SK-N-SH treated with all-trans-retinoic acid at 6 μM for 48 hours (cell line): ENCODE results near the gene PTRH1.

Source experiments
- BACH2 ChIP-seq: fragments of 250-450 bp; sonication (Bioruptor Pico); IDR thresholded peaks from 2 replicates; pipeline ENCODE4 v1.9.0; 2021; ENCODE audit warnings: mild to moderate bottlenecking, borderline replicate concordance
- PPARA ChIP-seq: fragments of 250-450 bp; sonication (Bioruptor Pico); IDR thresholded peaks from 2 replicates; pipeline ENCODE4 v1.5.0; 2020; ENCODE audit warnings: mild to moderate bottlenecking, borderline replicate concordance
- RARB ChIP-seq: fragments of 250-450 bp; sonication (Bioruptor Pico); IDR thresholded peaks from 2 replicates; pipeline ENCODE4 v1.8.0; 2021; ENCODE audit warnings: mild to moderate bottlenecking, moderate library complexity
- SNAI2 ChIP-seq: fragments of 250-450 bp; sonication (Bioruptor Pico); IDR thresholded peaks from 2 replicates; pipeline ENCODE4 v1.5.0; 2020; ENCODE audit warnings: mild to moderate bottlenecking, moderate library complexity
- TCF4 ChIP-seq: fragments of 250-450 bp; sonication (Bioruptor Pico); IDR thresholded peaks from 2 replicates; pipeline ENCODE4 v1.8.0; 2021; ENCODE audit warnings: mild to moderate bottlenecking, moderate library complexity, borderline replicate concordance
- ZFP3 ChIP-seq: fragments of 250-450 bp; sonication (Bioruptor Pico); IDR thresholded peaks from 2 replicates; pipeline ENCODE4 v1.5.0; 2020; ENCODE audit warnings: mild to moderate bottlenecking, moderate library complexity
- ZFP30 ChIP-seq: fragments of 450-650 bp; formaldehyde crosslinking; IDR thresholded peaks from 2 replicates; pipeline ENCODE4 v1.5.0; 2022; ENCODE audit warnings: mild to moderate bottlenecking, moderate library complexity
- ZNF565 ChIP-seq: fragments of 450-650 bp; formaldehyde crosslinking; conservative IDR thresholded peaks from 2 replicates; pipeline ENCODE4 v1.5.0; 2020; ENCODE audit warnings: low read depth, mild to moderate bottlenecking, moderate library complexity
- TF ChIP-seq, protein P1 (sequence below): fragments of 250-450 bp; sonication (Bioruptor Pico); IDR thresholded peaks from 2 replicates; pipeline ENCODE4 v1.5.1; 2020; ENCODE audit warnings: low read depth, mild to moderate bottlenecking, moderate library complexity
- TF ChIP-seq, protein P2 (sequence below): fragments of 250-450 bp; sonication (Bioruptor Pico); IDR thresholded peaks from 2 replicates; pipeline ENCODE4 v1.8.0; 2020; ENCODE audit warnings: mild to moderate bottlenecking, moderate library complexity, borderline replicate concordance
- TF ChIP-seq, protein P3 (sequence below): fragments of 250-450 bp; sonication (Bioruptor Pico); IDR thresholded peaks from 2 replicates; pipeline ENCODE4 v1.5.0; 2020; ENCODE audit warnings: mild to moderate bottlenecking, moderate library complexity
- TF ChIP-seq, protein P4 (sequence below): fragments of 250-450 bp; sonication (Bioruptor Pico); IDR thresholded peaks from 2 replicates; pipeline ENCODE4 v1.8.0; 2021; ENCODE audit warnings: low read depth, mild to moderate bottlenecking, moderate library complexity, borderline replicate concordance

DNA sequence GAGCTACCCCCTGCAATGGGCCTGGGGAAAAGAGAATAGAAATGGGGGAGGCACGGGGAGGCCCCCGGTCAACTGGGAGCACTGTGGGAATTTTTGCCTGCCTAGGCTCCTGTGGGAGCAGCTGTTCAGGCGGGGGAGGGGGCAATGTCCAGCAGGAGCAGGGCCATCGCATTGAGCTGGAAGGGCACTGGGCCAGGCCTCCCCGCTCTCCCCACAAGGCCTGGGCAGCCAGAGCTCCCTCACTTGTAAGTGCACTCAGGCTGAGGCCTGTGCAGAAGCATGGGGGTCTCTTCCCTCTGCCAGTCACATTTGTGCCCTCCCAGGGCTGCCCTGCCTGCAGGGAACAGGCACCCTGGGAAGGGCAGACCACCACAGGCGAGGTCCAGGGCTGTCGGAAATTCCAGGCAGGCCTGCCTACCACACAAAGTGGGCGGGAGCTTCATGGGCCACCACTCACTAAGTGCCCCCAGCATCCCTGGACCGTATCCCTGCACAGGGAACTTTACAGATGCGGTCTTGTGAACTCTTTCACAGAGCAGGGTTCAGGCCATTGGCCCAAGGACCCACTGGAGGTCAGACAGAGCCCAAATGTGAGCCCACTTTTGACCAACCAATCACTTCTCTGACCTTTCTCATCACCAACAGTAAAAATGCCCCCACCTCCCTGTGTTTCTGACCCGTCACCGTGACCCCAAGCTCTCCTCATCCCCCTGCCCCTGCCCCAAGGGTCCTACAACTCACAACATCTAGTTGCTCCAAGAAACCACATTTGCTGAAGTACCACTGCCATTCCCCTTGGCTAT lies 9.7 kb downstream of the PTRH1 start:
- TF ChIP-seq ZFP30 (no peak), ZFP3 (CRISPR knock-in tag) (no peak), RARB (CRISPR knock-in tag) (no peak), PPARA (CRISPR knock-in tag) (no peak), TCF4 (CRISPR knock-in tag) (no peak), ZNF565 (CRISPR knock-in tag) (no peak), BACH2 (no peak), SNAI2 (no peak)
- TF ChIP-seq, protein P1, sequence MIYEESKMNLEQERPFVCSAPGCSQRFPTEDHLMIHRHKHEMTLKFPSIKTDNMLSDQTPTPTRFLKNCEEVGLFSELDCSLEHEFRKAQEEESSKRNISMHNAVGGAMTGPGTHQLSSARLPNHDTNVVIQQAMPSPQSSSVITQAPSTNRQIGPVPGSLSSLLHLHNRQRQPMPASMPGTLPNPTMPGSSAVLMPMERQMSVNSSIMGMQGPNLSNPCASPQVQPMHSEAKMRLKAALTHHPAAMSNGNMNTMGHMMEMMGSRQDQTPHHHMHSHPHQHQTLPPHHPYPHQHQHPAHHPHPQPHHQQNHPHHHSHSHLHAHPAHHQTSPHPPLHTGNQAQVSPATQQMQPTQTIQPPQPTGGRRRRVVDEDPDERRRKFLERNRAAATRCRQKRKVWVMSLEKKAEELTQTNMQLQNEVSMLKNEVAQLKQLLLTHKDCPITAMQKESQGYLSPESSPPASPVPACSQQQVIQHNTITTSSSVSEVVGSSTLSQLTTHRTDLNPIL = no peak
- TF ChIP-seq, protein P2, sequence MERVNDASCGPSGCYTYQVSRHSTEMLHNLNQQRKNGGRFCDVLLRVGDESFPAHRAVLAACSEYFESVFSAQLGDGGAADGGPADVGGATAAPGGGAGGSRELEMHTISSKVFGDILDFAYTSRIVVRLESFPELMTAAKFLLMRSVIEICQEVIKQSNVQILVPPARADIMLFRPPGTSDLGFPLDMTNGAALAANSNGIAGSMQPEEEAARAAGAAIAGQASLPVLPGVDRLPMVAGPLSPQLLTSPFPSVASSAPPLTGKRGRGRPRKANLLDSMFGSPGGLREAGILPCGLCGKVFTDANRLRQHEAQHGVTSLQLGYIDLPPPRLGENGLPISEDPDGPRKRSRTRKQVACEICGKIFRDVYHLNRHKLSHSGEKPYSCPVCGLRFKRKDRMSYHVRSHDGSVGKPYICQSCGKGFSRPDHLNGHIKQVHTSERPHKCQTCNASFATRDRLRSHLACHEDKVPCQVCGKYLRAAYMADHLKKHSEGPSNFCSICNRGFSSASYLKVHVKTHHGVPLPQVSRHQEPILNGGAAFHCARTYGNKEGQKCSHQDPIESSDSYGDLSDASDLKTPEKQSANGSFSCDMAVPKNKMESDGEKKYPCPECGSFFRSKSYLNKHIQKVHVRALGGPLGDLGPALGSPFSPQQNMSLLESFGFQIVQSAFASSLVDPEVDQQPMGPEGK = no peak
- TF ChIP-seq, protein P3, sequence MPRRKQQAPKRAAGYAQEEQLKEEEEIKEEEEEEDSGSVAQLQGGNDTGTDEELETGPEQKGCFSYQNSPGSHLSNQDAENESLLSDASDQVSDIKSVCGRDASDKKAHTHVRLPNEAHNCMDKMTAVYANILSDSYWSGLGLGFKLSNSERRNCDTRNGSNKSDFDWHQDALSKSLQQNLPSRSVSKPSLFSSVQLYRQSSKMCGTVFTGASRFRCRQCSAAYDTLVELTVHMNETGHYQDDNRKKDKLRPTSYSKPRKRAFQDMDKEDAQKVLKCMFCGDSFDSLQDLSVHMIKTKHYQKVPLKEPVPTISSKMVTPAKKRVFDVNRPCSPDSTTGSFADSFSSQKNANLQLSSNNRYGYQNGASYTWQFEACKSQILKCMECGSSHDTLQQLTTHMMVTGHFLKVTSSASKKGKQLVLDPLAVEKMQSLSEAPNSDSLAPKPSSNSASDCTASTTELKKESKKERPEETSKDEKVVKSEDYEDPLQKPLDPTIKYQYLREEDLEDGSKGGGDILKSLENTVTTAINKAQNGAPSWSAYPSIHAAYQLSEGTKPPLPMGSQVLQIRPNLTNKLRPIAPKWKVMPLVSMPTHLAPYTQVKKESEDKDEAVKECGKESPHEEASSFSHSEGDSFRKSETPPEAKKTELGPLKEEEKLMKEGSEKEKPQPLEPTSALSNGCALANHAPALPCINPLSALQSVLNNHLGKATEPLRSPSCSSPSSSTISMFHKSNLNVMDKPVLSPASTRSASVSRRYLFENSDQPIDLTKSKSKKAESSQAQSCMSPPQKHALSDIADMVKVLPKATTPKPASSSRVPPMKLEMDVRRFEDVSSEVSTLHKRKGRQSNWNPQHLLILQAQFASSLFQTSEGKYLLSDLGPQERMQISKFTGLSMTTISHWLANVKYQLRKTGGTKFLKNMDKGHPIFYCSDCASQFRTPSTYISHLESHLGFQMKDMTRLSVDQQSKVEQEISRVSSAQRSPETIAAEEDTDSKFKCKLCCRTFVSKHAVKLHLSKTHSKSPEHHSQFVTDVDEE = no peak
- TF ChIP-seq, protein P4, sequence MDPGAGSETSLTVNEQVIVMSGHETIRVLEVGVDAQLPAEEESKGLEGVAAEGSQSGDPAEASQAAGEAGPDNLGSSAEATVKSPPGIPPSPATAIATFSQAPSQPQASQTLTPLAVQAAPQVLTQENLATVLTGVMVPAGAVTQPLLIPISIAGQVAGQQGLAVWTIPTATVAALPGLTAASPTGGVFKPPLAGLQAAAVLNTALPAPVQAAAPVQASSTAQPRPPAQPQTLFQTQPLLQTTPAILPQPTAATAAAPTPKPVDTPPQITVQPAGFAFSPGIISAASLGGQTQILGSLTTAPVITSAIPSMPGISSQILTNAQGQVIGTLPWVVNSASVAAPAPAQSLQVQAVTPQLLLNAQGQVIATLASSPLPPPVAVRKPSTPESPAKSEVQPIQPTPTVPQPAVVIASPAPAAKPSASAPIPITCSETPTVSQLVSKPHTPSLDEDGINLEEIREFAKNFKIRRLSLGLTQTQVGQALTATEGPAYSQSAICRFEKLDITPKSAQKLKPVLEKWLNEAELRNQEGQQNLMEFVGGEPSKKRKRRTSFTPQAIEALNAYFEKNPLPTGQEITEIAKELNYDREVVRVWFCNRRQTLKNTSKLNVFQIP (CRISPR knock-in tag) = no peak
